K562 (cell line): ENCODE measurements around the gene LTA. TPM values are rescaled to one million over a fixed set of nuclear protein-coding genes. Genes with fewer than 3 reads are reported as not detected.

ENCODE experiments used
- BRF2 ChIP-seq: IDR thresholded peaks from 3 replicates; pipeline ENCODE4 v1.6.1; 2011; ENCODE audit warnings: borderline replicate concordance, mild to moderate bottlenecking; ENCODE audit not compliant: insufficient read length, insufficient read depth
- DLX4 ChIP-seq: fragments of 250-450 bp; sonication (Bioruptor Pico); IDR thresholded peaks from 2 replicates; pipeline ENCODE4 v1.6.1; 2021; ENCODE audit warnings: mild to moderate bottlenecking
- FOXO4 ChIP-seq: fragments of 450-650 bp; formaldehyde crosslinking; IDR thresholded peaks from 2 replicates; pipeline ENCODE4 v1.4.0; 2020; ENCODE audit warnings: mild to moderate bottlenecking, moderate library complexity
- MAZ ChIP-seq, 2 experiments: fragments of 450-650 bp in 1 of 2; sonication (generic) in 1 of 2; formaldehyde crosslinking; IDR thresholded peaks in 1 of 2; conservative IDR thresholded peaks in 1 of 2; 2 replicates each; pipeline versions ENCODE4 v1.4.0 to v1.5.0; 2020; ENCODE audit warnings: mild to moderate bottlenecking in 1 of 2, missing genetic modification reagents in 1 of 2
- NCOA1 ChIP-seq: fragments of 450-650 bp; IDR thresholded peaks from 2 replicates; pipeline ENCODE4 v1.6.1; 2016; ENCODE audit warnings: low read depth
- NCOR1 ChIP-seq: fragments of 450-650 bp; IDR thresholded peaks from 2 replicates; pipeline ENCODE4 v1.6.1; 2016; ENCODE audit warnings: mild to moderate bottlenecking, moderate library complexity
- NEUROD1 ChIP-seq: fragments of 150-350 bp; IDR thresholded peaks from 2 replicates; pipeline ENCODE4 v1.6.1; 2014; ENCODE audit warnings: borderline replicate concordance, low read length, low read depth; ENCODE audit not compliant: partially characterized antibody
- NFATC3 ChIP-seq: fragments of 450-650 bp; IDR thresholded peaks from 2 replicates; pipeline ENCODE4 v1.6.1; 2017; ENCODE audit warnings: mild to moderate bottlenecking
- POLR2AphosphoS2 ChIP-seq: IDR thresholded peaks from 2 replicates; pipeline ENCODE4 v1.6.1; 2012; ENCODE audit warnings: low read length, improper control_type of control experiment
- PRDM10 ChIP-seq: fragments of 450-650 bp; IDR thresholded peaks from 2 replicates; pipeline ENCODE4 v1.6.1; 2018; ENCODE audit not compliant: partially characterized antibody
- RFX7 ChIP-seq: fragments of 250-450 bp; sonication (Bioruptor Pico); IDR thresholded peaks from 2 replicates; pipeline ENCODE4 v1.5.1; 2021; ENCODE audit warnings: mild to moderate bottlenecking
- RHOXF2B ChIP-seq: fragments of 250-450 bp; sonication (Bioruptor Pico); conservative IDR thresholded peaks from 2 replicates; pipeline ENCODE4 v1.5.1; 2021
- SNRNP70 ChIP-seq: fragments of 200-400 bp; formaldehyde crosslinking; optimal IDR thresholded peaks from 2 replicates; pipeline ENCODE3; 2017; ENCODE audit warnings: low read depth, low read length
- TARDBP ChIP-seq: fragments of 450-650 bp; IDR thresholded peaks from 2 replicates; pipeline ENCODE4 v1.6.1; 2016
- YY1 ChIP-seq, 3 experiments: IDR thresholded peaks; 2 replicates each; pipeline ENCODE4 v1.6.1; 2011; ENCODE audit warnings: low read length in 2 of 3, mild to moderate bottlenecking in 2 of 3, moderate library complexity in 2 of 3, borderline replicate concordance in 1 of 3, control low read depth in 1 of 3, low read depth in 1 of 3; ENCODE audit not compliant: insufficient read depth in 3 of 3, insufficient replicate concordance in 2 of 3, control insufficient read depth in 1 of 3, insufficient read length in 1 of 3; ENCODE audit errors: extremely low read depth in 1 of 3
- ZNF146 ChIP-seq: IDR thresholded peaks from one replicate; pipeline ENCODE4 v1.6.1; 2018; ENCODE audit warnings: missing compliant biosample characterization; ENCODE audit not compliant: unreplicated experiment
- ZNF253 ChIP-seq: fragments of 250-450 bp; sonication (Bioruptor Pico); conservative IDR thresholded peaks from 2 replicates; pipeline ENCODE4 v1.6.1; 2021; ENCODE audit warnings: mild to moderate bottlenecking
- ZNF431 ChIP-seq: sonication (generic); formaldehyde crosslinking; IDR thresholded peaks from 2 replicates; pipeline ENCODE4 v1.8.0; 2022; ENCODE audit warnings: mild to moderate bottlenecking, missing genetic modification reagents
- ZNF586 ChIP-seq: fragments of 450-650 bp; formaldehyde crosslinking; conservative IDR thresholded peaks from 2 replicates; pipeline ENCODE4 v1.4.0; 2020; ENCODE audit warnings: mild to moderate bottlenecking, moderate library complexity
- ZNF668 ChIP-seq: fragments of 250-450 bp; sonication (Bioruptor Pico); IDR thresholded peaks from 2 replicates; pipeline ENCODE4 v1.8.0; 2022; ENCODE audit warnings: mild to moderate bottlenecking, inconsistent platforms
- ZNF766 ChIP-seq: fragments of 200-800 bp; sonication (Bioruptor generic); conservative IDR thresholded peaks from 2 replicates; pipeline ENCODE4 v1.6.1; 2016; ENCODE audit warnings: missing genetic modification characterization, missing compliant biosample characterization
- polyA plus RNA-seq, 8 experiments: library from polyadenylated mRNA; depleted of rRNA in 4 of 8; stranded (reverse) in 5 of 8; unstranded in 3 of 8; fragments of >200 nt; fragmentation: Nextera tagmentation in 2 of 8; fragmentation: Illumina TruSeq in 1 of 8; extraction: Ambion mirVana in 2 of 8; extraction: Trizol in 1 of 8; gene quantifications; 2 replicates each; pipeline versions ENCODE4 v1.2.1 to v1.2.3, GENCODE V29; 2011 to 2014; ENCODE audit warnings: inconsistent platforms in 1 of 8, missing spikeins in 1 of 8
- total RNA-seq, 7 experiments: library from RNA; depleted of rRNA in 6 of 7; stranded (reverse); fragments of >200 nt in 6 of 7; fragmentation: Illumina TruSeq in 2 of 7; extraction: Trizol in 2 of 7; gene quantifications; 2 replicates each; pipeline versions ENCODE4 v1.2.1 to v1.2.3, GENCODE V29; 2011 to 2021; ENCODE audit warnings: low replicate concordance in 1 of 7

Gene LTA
- total and polyA plus RNA-seq, 9 of the 15 experiments (the other 6 are each of a cell fraction or from before 2014, with no cell fraction given) = 0.80 TPM; not detected in 8

- peak; percentile 59 for TF ChIP-seq PRDM10
- TF ChIP-seq ZNF253 (CRISPR knock-in tag) = no peak
- no peak for TF ChIP-seq RFX7
- TF ChIP-seq NFATC3 = peak; percentile 98
- peak; percentile 86; the same call in 1 of the 2 replicates for TF ChIP-seq NCOA1
- TF ChIP-seq TARDBP = peak; percentile 97
- TF ChIP-seq DLX4 (CRISPR knock-in tag) = no peak
- TF ChIP-seq ZNF146 = no peak
- TF ChIP-seq RHOXF2B (CRISPR knock-in tag) = no peak
- no peak for TF ChIP-seq ZNF586 (CRISPR knock-in tag)
- TF ChIP-seq SNRNP70 = no peak
- peak; percentile 72 to 89 for TF ChIP-seq MAZ (CRISPR knock-in tag; conservative IDR thresholded peaks at IDR 0.05 in 1 of 2, IDR thresholded peaks at IDR 0.05 in 1 of 2)
- no peak for TF ChIP-seq ZNF668
- peak; percentile 91 to 96 (median 92) for TF ChIP-seq YY1 (IDR thresholded peaks at IDR 0.05; ENCODE audit: borderline replicate concordance in 1 of 3, control insufficient read depth in 1 of 3, extremely low read depth in 1 of 3, insufficient read depth in 3 of 3, insufficient read length in 1 of 3, insufficient replicate concordance in 2 of 3, low read depth in 1 of 3, low read length in 2 of 3)
- no peak for TF ChIP-seq BRF2
- peak; percentile 84 for TF ChIP-seq ZNF766 (CRISPR knock-in tag)
- no peak for TF ChIP-seq ZNF431
- no peak for TF ChIP-seq POLR2AphosphoS2
- peak; percentile 86 for TF ChIP-seq NEUROD1
- TF ChIP-seq FOXO4 (CRISPR knock-in tag) = no peak
- TF ChIP-seq NCOR1 = peak; percentile 59
Observed at GRCh38 chr6:31541658-31542521, 30.2 kb upstream of the LTA start, which contains the start of gene DDX39B (continued).
